GM23338 (cell line): ENCODE data around the gene ADAP1. TPM values are rescaled to one million over a fixed set of nuclear protein-coding genes. Genes with fewer than 3 reads are reported as not detected.

Experiments
- ATAC-seq: fragments of 200-7000 bp; cut with Tn5 transposase; 3 replicates; pipeline ENCODE4 v1.9.1; 2020
- DNase-seq: peaks from one replicate; pipeline ENCODE4 v3.0.0-alpha.2; 2015; ENCODE audit warnings: low spot score
- H2AFZ ChIP-seq: fragments of 200-600 bp; sonication (generic); 2 replicates; pipeline ENCODE4 v1.8.0; 2016; ENCODE audit warnings: antibody characterized with exemption, mild to moderate bottlenecking, moderate library complexity
- H3F3A ChIP-seq: fragments of 200-600 bp; sonication (generic); replicated peaks from 2 replicates; pipeline ENCODE4 v1.8.0; 2017; ENCODE audit warnings: antibody characterized with exemption, mixed run types, low read depth
- H3K27ac ChIP-seq: fragments of 200-600 bp; sonication (generic); 2 replicates; pipeline ENCODE4 v1.6.1; 2016; ENCODE audit warnings: low read depth
- H3K27me3 ChIP-seq: fragments of 200-600 bp; sonication (generic); 2 replicates; pipeline ENCODE4 v1.8.0; 2016; ENCODE audit warnings: mild to moderate bottlenecking, mixed run types, moderate library complexity; ENCODE audit not compliant: insufficient read depth
- H3K36me3 ChIP-seq: fragments of 200-600 bp; sonication (generic); 2 replicates; pipeline ENCODE4 v1.8.0; 2016; ENCODE audit warnings: mild to moderate bottlenecking; ENCODE audit not compliant: insufficient read depth
- H3K4me1 ChIP-seq: fragments of 200-600 bp; sonication (generic); 2 replicates; pipeline ENCODE4 v1.8.0; 2016; ENCODE audit warnings: mild to moderate bottlenecking, moderate library complexity; ENCODE audit not compliant: insufficient read depth
- H3K4me2 ChIP-seq: fragments of 200-600 bp; sonication (generic); 2 replicates; pipeline ENCODE4 v1.7.1; 2017; ENCODE audit warnings: mixed run types
- H3K4me3 ChIP-seq: fragments of 200-600 bp; sonication (generic); 2 replicates; pipeline ENCODE4 v1.6.1; 2016; ENCODE audit warnings: mixed run types
- H3K79me2 ChIP-seq: fragments of 200-600 bp; sonication (generic); replicated peaks from 2 replicates; pipeline ENCODE4 v1.8.0; 2017; ENCODE audit warnings: mild to moderate bottlenecking; ENCODE audit not compliant: insufficient read depth
- H3K9me2 ChIP-seq: fragments of 200-600 bp; sonication (generic); 2 replicates; pipeline ENCODE4 v1.8.0; 2017; ENCODE audit not compliant: insufficient read depth
- H4K20me1 ChIP-seq: fragments of 200-600 bp; sonication (generic); replicated peaks from 2 replicates; pipeline ENCODE4 v1.8.0; 2017; ENCODE audit warnings: mild to moderate bottlenecking; ENCODE audit not compliant: insufficient read depth
- H3K27ac Mint-ChIP-seq: 2 replicates; pipeline ENCODE4 v1.8.0; 2020; ENCODE audit warnings: inconsistent platforms, mild to moderate bottlenecking, moderate library complexity, mixed read lengths
- H3K27me3 Mint-ChIP-seq: 3 replicates; pipeline ENCODE4 v1.8.0; 2022; ENCODE audit warnings: low read depth, mild to moderate bottlenecking, moderate library complexity, mixed read lengths, inconsistent platforms; ENCODE audit not compliant: insufficient read depth, poor library complexity
- H3K36me3 Mint-ChIP-seq: 3 replicates; pipeline ENCODE4 v1.8.0; 2021; ENCODE audit warnings: low read depth, mild to moderate bottlenecking, inconsistent platforms, moderate library complexity, mixed read lengths
- H3K4me1 Mint-ChIP-seq: 3 replicates; pipeline ENCODE4 v1.8.0; 2020; ENCODE audit warnings: mild to moderate bottlenecking, inconsistent platforms, mixed read lengths
- H3K4me3 Mint-ChIP-seq: 3 replicates; pipeline ENCODE4 v1.8.0; 2021; ENCODE audit warnings: moderate library complexity, mild to moderate bottlenecking, inconsistent platforms, mixed read lengths
- H3K9me3 Mint-ChIP-seq: 3 replicates; pipeline ENCODE4 v1.8.0; 2020; ENCODE audit warnings: moderate library complexity, mild to moderate bottlenecking, inconsistent platforms, mixed read lengths
- CTCF ChIP-seq, 2 experiments: fragments of 200-600 bp in 1 of 2; sonication (generic) in 1 of 2; conservative IDR thresholded peaks; 2 replicates each; pipeline versions ENCODE4 v1.5.1 to v1.6.1; 2016 to 2017; ENCODE audit warnings: antibody characterized with exemption in 2 of 2, low read depth in 2 of 2, mild to moderate bottlenecking in 2 of 2, moderate library complexity in 1 of 2
- ETS1 ChIP-seq: IDR thresholded peaks from 2 replicates; pipeline ENCODE4 v1.6.1; 2016; ENCODE audit warnings: antibody characterized with exemption
- EZH2 ChIP-seq: fragments of 200-600 bp; sonication (generic); IDR thresholded peaks from one replicate; pipeline ENCODE4 v1.8.0; 2017; ENCODE audit warnings: antibody characterized with exemption, mild to moderate bottlenecking, low read depth; ENCODE audit not compliant: unreplicated experiment
- EZH2phosphoT487 ChIP-seq: fragments of 200-600 bp; sonication (generic); IDR thresholded peaks from one replicate; pipeline ENCODE4 v1.8.1; 2018; ENCODE audit warnings: antibody characterized with exemption; ENCODE audit not compliant: unreplicated experiment
- POLR2AphosphoS5 ChIP-seq: IDR thresholded peaks from 2 replicates; pipeline ENCODE4 v1.6.1; 2016; ENCODE audit warnings: antibody characterized with exemption, low read depth
- REST ChIP-seq: IDR thresholded peaks from one replicate; pipeline ENCODE4 v1.6.1; 2018; ENCODE audit warnings: antibody characterized with exemption; ENCODE audit not compliant: unreplicated experiment
- STAT1 ChIP-seq: IDR thresholded peaks from one replicate; pipeline ENCODE4 v1.6.1; 2016; ENCODE audit warnings: antibody characterized with exemption; ENCODE audit not compliant: unreplicated experiment
- ZNF114 ChIP-seq: fragments of 250-450 bp; sonication (Bioruptor Pico); IDR thresholded peaks from 2 replicates; pipeline ENCODE4 v1.5.0; 2020; ENCODE audit warnings: mild to moderate bottlenecking, moderate library complexity
- ZNF331 ChIP-seq: fragments of 250-450 bp; sonication (Bioruptor Pico); IDR thresholded peaks from 2 replicates; pipeline ENCODE4 v1.5.0; 2020; ENCODE audit warnings: low read depth, mild to moderate bottlenecking, moderate library complexity
- ZNF462 ChIP-seq: fragments of 250-450 bp; sonication (Bioruptor Pico); IDR thresholded peaks from 2 replicates; pipeline ENCODE4 v1.5.0; 2020; ENCODE audit warnings: mild to moderate bottlenecking, moderate library complexity
- polyA plus RNA-seq: library from polyadenylated mRNA; unstranded; fragments of >200 nt; fragmentation: Nextera tagmentation; extraction: Ambion mirVana; gene quantifications from 2 replicates; pipeline ENCODE4 v1.2.1, GENCODE V29; 2016
- total RNA-seq: library from RNA; depleted of rRNA; stranded (reverse); fragments of >200 nt; shearing (Covaris generic); gene quantifications from 2 replicates; pipeline ENCODE4 v1.2.3, GENCODE V29; 2014

The ADAP1 gene
- total and polyA plus RNA-seq, 2 experiments from 2014 or later = 2.2 to 9.6 TPM

GRCh38 chr7:982511-983003 lies 28.1 kb upstream of the ADAP1 start:
- Mint-ChIP-seq H3K36me3 (no peaks in the 10 kb centered on the region), H3K27ac (no peak overlapping the region), H3K9me3 (no peaks in the 10 kb centered on the region; the same call in 2 of the 3 replicates), H3K4me3 (no peak overlapping the region), H3K4me1 (peaks cover 2% of the 10 kb centered on the region; the same call in 2 of the 3 replicates), H3K27me3 (no peaks in the 10 kb centered on the region)
- no peaks in the 10 kb centered on the region for H3K36me3 ChIP-seq
- ATAC-seq (no peak), DNase-seq (no peak)
- H4K20me1 ChIP-seq = no peaks in the 10 kb centered on the region
- no peaks in the 10 kb centered on the region for H3K9me2 ChIP-seq
- no peak overlapping the region for H3K4me3 ChIP-seq
- TF ChIP-seq ZNF462 (CRISPR knock-in tag) (no peak), ETS1 (no peak), STAT1 (no peak), ZNF114 (CRISPR knock-in tag) (no peak), EZH2phosphoT487 (no peak), EZH2 (no peak), POLR2AphosphoS5 (no peak), ZNF331 (CRISPR knock-in tag) (no peak), REST (no peak), CTCF (conservative IDR thresholded peaks at IDR 0.05; ENCODE audit: low read depth in 2 of 2) (no peak)
- H3K27me3 ChIP-seq = no peaks in the 10 kb centered on the region
- H3K79me2 ChIP-seq = no peaks in the 10 kb centered on the region
- no peaks in the 10 kb centered on the region for H3F3A ChIP-seq
- H3K4me1 ChIP-seq = no peaks in the 10 kb centered on the region
- H2AFZ ChIP-seq = no peak overlapping the region
- H3K27ac ChIP-seq = no peak overlapping the region
- no peak overlapping the region for H3K4me2 ChIP-seq
